Osteoblast (primary cell): ENCODE measurements around the gene PRSS50. TPM values are rescaled to one million over a fixed set of nuclear protein-coding genes. Genes with fewer than 3 reads are reported as not detected.

Experiments
- DNase-seq: peaks from one replicate; pipeline ENCODE4 v3.0.0; 2011; ENCODE audit warnings: low spot score, mixed read lengths; ENCODE audit not compliant: insufficient read length; ENCODE audit errors: missing footprints
- H2AFZ ChIP-seq: 2 replicates; pipeline ENCODE4 v1.6.0; 2011; ENCODE audit warnings: mild to moderate bottlenecking, low read length
- H3K27ac ChIP-seq: 2 replicates; pipeline ENCODE4 v1.5.1; 2011; ENCODE audit warnings: mild to moderate bottlenecking, low read depth, low read length, moderate library complexity
- H3K27me3 ChIP-seq: 2 replicates; pipeline ENCODE4 v1.6.0; 2012; ENCODE audit warnings: mild to moderate bottlenecking, control low read depth, inconsistent platforms, low read length, moderate library complexity; ENCODE audit not compliant: insufficient read depth
- H3K36me3 ChIP-seq: 2 replicates; pipeline ENCODE4 v1.5.1; 2011; ENCODE audit warnings: mild to moderate bottlenecking, low read length, control low read depth, moderate library complexity; ENCODE audit not compliant: insufficient read depth
- H3K4me1 ChIP-seq: 2 replicates; pipeline ENCODE4 v1.5.1; 2011; ENCODE audit warnings: mild to moderate bottlenecking, low read length, control low read depth, moderate library complexity; ENCODE audit not compliant: insufficient read depth
- H3K4me2 ChIP-seq: 2 replicates; pipeline ENCODE4 v1.6.0; 2011; ENCODE audit warnings: mild to moderate bottlenecking, low read length; ENCODE audit not compliant: insufficient read depth
- H3K4me3 ChIP-seq: fragments of 200-600 bp; sonication (generic); 3 replicates; pipeline ENCODE4 v1.5.1; 2012; ENCODE audit warnings: mild to moderate bottlenecking, low read length, inconsistent platforms; ENCODE audit not compliant: insufficient read depth
- H3K79me2 ChIP-seq: 2 replicates; pipeline ENCODE4 v1.6.0; 2012; ENCODE audit warnings: mild to moderate bottlenecking, low read length, control low read depth, inconsistent platforms; ENCODE audit not compliant: insufficient read depth
- H3K9me3 ChIP-seq: 2 replicates; pipeline ENCODE4 v1.5.1; 2011; ENCODE audit warnings: low read depth, low read length, control low read depth
- H4K20me1 ChIP-seq: 2 replicates; pipeline ENCODE4 v1.6.0; 2012; ENCODE audit warnings: mild to moderate bottlenecking, low read length, control low read depth; ENCODE audit not compliant: insufficient read depth
- total RNA-seq: library from RNA; depleted of rRNA; stranded (reverse); fragments of >200 nt; gene quantifications from 2 replicates; pipeline ENCODE4 v1.2.3, GENCODE V29; 2012
- TF ChIP-seq, protein P1 (sequence below): IDR thresholded peaks from 2 replicates; pipeline ENCODE4 v1.5.1; 2011; ENCODE audit warnings: mild to moderate bottlenecking, low read depth, low read length, moderate library complexity; ENCODE audit errors: extremely low read depth

The PRSS50 gene
- total RNA-seq, 1 donor = not detected

DNA sequence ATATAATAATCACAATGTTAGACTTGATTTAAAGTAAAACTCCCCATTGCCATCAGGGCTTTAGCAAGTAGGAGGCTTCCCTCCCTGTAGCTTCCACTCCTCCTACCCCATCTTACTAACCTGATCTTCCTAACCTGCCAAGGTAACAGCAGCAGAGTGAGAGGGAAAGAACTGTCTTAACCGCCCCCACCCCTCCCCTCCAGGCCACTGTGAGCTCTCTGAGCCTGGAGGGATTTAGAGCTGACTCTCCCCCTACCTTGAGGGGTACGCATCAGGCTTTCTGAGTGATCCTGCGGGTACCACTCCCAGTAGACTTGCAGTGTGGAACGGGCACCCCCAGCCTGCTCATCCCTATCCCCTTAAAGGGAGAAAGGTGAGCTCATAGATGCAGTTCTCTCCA lies 11.4 kb upstream of the PRSS50 start:
- Histone ChIP-seq H3K79me2 (no peaks in the 10 kb centered on the region), H3K27ac (no peak overlapping the region), H4K20me1 (no peaks in the 10 kb centered on the region), H3K27me3 (peaks cover 16% of the 10 kb centered on the region), H3K4me1 (no peaks in the 10 kb centered on the region), H3K4me2 (no peak overlapping the region), H3K9me3 (no peaks in the 10 kb centered on the region), H2AFZ (no peak overlapping the region), H3K36me3 (no peaks in the 10 kb centered on the region), H3K4me3 (no peak overlapping the region)
- no peak for DNase-seq
- TF ChIP-seq, protein P1, sequence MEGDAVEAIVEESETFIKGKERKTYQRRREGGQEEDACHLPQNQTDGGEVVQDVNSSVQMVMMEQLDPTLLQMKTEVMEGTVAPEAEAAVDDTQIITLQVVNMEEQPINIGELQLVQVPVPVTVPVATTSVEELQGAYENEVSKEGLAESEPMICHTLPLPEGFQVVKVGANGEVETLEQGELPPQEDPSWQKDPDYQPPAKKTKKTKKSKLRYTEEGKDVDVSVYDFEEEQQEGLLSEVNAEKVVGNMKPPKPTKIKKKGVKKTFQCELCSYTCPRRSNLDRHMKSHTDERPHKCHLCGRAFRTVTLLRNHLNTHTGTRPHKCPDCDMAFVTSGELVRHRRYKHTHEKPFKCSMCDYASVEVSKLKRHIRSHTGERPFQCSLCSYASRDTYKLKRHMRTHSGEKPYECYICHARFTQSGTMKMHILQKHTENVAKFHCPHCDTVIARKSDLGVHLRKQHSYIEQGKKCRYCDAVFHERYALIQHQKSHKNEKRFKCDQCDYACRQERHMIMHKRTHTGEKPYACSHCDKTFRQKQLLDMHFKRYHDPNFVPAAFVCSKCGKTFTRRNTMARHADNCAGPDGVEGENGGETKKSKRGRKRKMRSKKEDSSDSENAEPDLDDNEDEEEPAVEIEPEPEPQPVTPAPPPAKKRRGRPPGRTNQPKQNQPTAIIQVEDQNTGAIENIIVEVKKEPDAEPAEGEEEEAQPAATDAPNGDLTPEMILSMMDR = no peak

DNA sequence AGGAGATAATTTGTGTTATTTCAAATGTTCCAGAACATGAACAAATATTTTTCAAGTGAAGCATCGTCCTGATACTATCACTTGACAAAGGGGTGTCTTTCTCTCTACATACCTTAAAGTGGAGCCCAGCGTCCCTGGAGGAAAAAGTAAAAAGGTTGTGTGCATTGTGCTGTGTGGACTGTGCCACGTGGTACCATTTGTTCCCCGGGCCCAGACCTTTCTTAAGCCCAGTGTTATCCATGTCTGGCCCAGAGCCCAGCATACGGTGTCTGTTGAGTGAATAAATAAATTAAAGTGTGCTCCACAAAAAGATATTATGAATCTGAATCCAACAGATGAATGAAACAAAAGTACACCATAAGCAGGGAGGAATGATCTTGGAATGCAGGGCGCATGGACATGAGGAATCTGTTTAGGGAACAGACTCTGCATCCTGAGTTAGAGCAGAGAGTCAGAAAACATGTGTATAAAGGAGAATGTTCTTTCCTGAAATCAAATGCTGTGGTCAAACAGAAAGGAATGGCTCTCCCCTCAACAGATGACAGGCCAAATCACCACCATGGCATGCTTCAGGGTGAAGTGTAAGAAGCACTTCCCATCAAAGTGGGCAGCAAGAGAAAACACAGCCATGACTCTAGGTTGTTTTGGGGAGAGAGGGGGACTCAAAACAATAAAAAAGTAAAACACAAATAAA lies 8.1 kb upstream of the PRSS50 start:
- no peaks in the 10 kb centered on the region for H3K4me1 ChIP-seq
- peaks cover 13% of the 10 kb centered on the region for H3K27me3 ChIP-seq
- no peak overlapping the region for H2AFZ ChIP-seq
- H3K4me2 ChIP-seq = no peak overlapping the region
- H4K20me1 ChIP-seq = no peaks in the 10 kb centered on the region
- H3K27ac ChIP-seq = no peak overlapping the region
- TF ChIP-seq, protein P1 = no peak
- no peaks in the 10 kb centered on the region for H3K79me2 ChIP-seq
- no peak overlapping the region for H3K4me3 ChIP-seq
- no peak for DNase-seq
- H3K9me3 ChIP-seq = no peaks in the 10 kb centered on the region
- H3K36me3 ChIP-seq = no peaks in the 10 kb centered on the region

DNA sequence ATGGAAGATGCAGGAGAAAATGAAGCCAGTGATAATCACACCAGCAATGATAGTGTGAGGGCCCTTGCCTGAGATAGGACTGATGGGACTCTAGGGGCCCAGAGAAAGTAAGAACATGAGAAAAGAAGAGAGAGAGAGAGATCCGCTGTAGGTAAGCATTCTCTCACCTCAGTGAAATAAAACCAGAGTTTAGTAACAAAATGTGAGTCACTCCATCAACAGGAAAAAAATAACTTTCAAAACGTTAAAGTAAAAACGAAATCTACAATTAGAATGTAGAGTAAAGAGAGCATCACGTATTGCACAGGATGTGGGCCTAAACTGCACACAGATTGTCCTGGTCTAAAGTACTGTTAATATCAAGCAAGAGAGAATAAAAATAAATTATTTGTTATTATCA lies 6.8 kb upstream of the PRSS50 start:
- no peak overlapping the region for H3K4me2 ChIP-seq
- no peaks in the 10 kb centered on the region for H4K20me1 ChIP-seq
- peaks cover 18% of the 10 kb centered on the region for H3K27me3 ChIP-seq
- no peaks in the 10 kb centered on the region for H3K36me3 ChIP-seq
- H2AFZ ChIP-seq = no peak overlapping the region
- TF ChIP-seq, protein P1 = no peak
- no peaks in the 10 kb centered on the region for H3K79me2 ChIP-seq
- H3K4me1 ChIP-seq = no peaks in the 10 kb centered on the region
- no peak overlapping the region for H3K4me3 ChIP-seq
- DNase-seq = no peak
- no peaks in the 10 kb centered on the region for H3K9me3 ChIP-seq
- H3K27ac ChIP-seq = no peak overlapping the region

DNA sequence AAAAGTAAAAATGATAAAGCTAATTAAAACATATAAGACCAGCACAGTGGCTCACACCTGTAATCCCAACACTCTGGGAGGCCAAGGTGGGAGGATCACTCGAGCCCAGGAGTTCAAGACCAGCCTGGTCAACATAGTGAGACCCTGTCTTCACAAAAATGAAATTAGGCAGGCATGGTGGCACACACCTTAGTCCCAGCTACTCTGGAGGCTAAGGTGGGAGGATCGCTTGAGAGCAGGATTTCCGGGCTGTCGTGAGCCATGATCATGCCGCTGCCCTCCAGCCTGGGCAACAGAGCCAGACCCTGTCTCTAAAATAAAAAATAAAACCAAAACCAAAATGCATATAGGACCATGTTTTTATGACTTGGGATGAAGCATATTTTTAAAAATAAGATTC lies 4.8 kb upstream of the PRSS50 start:
- H3K4me2 ChIP-seq = no peak overlapping the region
- TF ChIP-seq, protein P1 = no peak
- H2AFZ ChIP-seq = no peak overlapping the region
- no peak overlapping the region for H3K27ac ChIP-seq
- H3K79me2 ChIP-seq = no peaks in the 10 kb centered on the region
- peaks cover 14% of the 10 kb centered on the region for H3K27me3 ChIP-seq
- no peak overlapping the region for H3K4me3 ChIP-seq
- H4K20me1 ChIP-seq = no peaks in the 10 kb centered on the region
- H3K36me3 ChIP-seq = no peaks in the 10 kb centered on the region
- DNase-seq = no peak
- no peaks in the 10 kb centered on the region for H3K4me1 ChIP-seq
- no peaks in the 10 kb centered on the region for H3K9me3 ChIP-seq
